HT-29 (cell line): ENCODE measurements around the gene DPF3. TPM values are rescaled to one million over a fixed set of nuclear protein-coding genes. Genes with fewer than 3 reads are reported as not detected.

ENCODE experiments used
- DNase-seq: peaks from one replicate; pipeline ENCODE4 v3.0.0-alpha.2; 2015; ENCODE audit warnings: low spot score
- total RNA-seq: library from RNA; depleted of rRNA; stranded (reverse); fragments of >200 nt; shearing (Covaris generic); gene quantifications from 2 replicates; pipeline ENCODE4 v1.2.3, GENCODE V29; 2014

DPF3 gene
- total RNA-seq, 1 experiment from 2014 or later = not detected

- no peak for DNase-seq
These were observed 276.4 kb downstream of the DPF3 start for GRCh38 chr14:72617391-72618031.

DNA sequence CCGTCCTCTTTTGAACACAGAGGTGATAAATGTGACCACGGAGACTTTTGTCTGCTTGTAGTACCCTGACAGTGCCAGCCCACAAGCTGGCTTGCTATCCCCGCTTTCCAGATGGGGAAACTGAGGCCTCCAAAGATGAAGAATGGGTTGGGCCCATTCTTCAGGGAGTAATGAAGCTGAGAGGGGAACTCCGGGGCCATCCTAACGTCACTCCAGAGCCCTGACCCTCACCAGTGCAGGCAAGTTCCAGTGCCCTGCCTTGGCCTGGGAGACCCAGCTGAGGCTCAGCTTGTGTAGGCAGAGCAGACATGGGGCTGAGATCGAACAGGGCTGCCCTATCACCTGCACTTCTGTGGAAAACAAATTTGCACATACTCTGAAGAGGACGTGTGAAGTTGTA is 277.1 kb downstream of the DPF3 start:
- no peak for DNase-seq

DNA sequence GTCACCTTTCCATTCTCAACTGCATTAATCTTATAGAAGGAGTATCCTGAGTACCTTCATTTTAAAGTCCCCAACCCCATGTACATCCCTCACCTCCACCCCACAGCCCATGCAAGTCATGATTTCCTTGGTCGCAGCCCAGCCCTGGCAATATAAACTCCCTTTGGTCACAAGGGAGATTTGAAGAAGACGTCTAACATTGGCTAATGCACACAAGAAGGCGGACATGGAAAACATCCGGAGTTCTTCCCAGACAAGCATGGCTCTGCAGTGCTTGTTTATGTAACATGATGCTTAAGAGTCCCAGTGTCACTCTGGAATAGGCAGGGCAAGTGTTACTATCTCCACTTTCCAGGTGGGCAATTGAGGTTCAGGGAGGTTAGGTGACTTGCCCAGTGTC is 277.6 kb downstream of the DPF3 start:
- DNase-seq = no peak

- DNase-seq = no peak
These were observed 278.3 kb downstream of the DPF3 start for GRCh38 chr14:72615451-72616121.

DNA sequence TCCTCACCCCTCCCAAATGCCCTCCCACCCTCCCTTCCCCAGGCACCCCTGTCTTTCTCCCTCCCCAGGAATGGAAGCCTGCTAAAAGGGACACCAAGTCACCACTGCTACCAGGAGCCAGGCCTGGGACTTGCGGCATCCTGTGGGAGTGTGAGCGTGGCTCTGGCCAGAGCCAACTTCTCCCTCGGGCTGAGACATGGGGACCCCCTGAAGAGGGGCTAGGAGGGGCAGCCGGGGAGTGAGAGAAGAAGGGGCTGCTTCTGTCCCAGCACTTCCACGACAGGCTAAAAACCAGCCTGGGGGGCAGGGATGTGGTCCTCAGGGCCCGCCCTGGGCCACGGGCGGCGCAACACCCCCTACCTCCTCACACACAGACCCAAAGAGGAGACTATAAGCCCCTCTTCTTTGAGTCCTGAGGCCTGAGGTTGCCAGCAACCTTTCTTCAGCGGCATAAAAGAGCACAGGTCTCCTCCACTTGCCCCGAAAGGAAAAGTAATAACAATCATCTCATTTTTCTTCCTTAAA is 278.9 kb downstream of the DPF3 start:
- DNase-seq = no peak

GRCh38 chr14:72614365-72614764 is 279.5 kb downstream of the DPF3 start:
- no peak for DNase-seq

DNA sequence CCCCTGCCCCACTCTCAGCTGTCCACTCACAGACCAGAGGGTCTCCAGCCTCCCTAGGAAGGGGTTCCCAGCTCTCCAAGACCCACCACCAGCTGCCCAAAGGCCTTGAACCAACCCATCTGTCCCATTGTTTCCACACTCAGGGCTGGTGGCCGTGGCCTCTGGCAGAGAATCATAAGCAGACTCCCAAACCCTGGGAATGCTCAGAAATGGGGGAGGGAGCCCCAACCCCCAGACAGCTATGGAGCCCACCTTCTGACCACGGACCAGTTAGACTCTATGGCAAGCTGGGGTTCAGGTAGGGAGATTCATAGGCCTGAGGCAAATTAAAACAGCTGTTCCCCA is 280.0 kb downstream of the DPF3 start:
- DNase-seq = no peak

DNA sequence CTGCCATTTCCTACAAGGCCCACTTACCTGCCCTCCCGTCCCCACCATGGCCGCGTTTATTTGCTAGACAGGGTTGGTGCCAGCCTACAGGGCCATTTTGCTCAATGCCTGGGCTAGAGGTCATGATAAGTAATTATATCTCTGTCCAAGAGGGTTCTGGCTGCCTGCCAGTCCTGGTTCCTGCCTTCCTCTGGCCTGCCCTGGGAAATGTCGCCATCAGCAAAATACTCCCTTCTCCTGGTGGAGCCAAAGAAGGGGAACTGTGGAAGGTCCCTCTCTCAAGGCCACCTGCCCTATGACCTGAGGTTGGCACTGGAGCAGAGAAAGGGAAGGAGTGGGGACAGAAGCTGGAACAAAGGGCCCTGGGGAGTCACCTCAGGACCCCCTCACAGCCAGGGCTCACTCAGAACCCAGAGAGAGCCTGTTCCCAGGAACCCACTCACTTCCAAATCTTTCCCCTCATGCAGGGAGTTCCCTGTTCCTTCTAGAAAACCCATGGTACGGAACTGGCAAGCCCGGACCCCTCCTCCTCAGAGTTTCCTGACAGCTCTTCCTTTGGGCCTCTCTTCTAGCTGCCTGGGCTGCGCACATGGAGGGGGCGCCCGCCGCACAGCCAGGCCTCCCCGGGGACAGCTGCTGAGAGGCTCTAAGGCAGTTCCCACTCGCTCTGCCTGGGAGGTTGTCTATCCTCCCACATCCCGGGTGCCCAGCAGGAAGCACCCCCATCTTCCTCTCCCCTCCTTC is 280.5 kb downstream of the DPF3 start:
- no peak for DNase-seq

- DNase-seq = no peak
These were observed 281.9 kb downstream of the DPF3 start for GRCh38 chr14:72612041-72612440.

- DNase-seq = no peak
These were observed 282.4 kb downstream of the DPF3 start for GRCh38 chr14:72611506-72611905.

- DNase-seq = no peak
These were observed 283.1 kb downstream of the DPF3 start for GRCh38 chr14:72610831-72611200.

DNA sequence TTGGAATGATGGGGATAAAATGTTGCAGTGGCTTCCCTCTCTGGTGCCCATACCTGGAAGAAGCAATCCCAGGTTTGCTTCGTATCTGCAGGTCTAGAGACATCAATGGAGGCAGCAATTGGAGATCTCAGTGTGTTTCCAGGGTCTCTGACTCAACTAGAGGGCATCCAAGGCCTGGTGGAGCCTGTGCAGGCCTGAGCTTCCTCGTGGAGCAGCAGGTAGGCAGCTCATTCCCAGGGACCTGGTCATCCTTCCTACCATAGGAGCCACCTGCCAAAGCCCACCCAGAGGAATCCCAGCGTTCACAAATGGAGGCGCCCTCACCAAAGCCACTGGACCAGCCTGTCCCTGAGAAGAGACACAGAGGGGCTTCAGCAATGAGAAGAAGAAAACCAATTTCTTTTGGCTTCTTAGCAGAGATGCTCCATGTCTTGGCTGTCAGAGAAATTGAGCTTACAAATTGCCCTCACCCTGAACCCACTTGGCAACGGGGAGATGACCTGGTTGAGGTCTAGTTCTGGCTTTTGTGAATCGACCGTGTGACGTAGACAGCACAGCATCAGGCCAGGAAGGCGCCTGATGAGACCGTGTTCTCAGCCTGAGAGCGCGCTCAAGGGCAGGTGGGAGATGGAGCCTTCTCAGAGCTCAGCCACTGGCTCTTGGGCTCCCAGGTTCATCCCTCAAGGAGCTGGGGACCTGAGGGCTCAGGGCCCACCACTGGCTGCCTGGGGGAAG is 283.6 kb downstream of the DPF3 start:
- no peak for DNase-seq

DNA sequence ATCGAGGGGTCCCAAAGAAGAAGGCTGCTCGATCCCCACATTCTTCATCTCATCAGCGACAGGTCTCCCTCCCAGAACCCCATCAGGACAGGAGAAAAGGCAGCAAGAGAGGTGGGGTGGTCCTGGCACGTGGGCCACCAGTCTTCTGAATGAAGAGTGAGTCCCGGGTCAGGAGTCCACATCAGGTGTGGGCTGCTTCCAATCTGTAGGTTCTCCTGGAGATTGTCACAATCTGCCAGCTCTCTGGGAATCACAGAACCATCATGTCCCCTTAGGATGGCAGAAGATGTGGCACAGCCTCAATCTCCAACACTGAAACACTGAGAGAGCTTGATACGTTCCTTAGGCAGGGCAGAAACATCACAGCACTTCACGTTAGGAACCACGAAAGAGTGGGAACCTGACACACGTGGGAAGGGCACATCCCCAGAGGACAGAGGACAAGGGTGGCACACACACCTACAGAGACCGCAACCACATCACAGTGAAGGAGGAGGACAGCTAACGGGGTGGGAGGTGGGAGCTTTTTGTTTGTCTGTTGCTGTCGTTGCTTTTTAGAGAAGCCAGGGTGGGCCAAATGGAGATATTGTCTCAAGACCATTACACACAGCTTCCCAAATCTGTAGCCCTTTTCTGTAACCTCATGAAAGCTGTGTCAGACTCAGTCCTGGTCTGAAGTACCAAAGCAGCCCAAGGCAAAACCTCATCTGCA is 284.5 kb downstream of the DPF3 start:
- DNase-seq = no peak

GRCh38 chr14:72608391-72609204 is 285.3 kb downstream of the DPF3 start:
- no peak for DNase-seq

DNA sequence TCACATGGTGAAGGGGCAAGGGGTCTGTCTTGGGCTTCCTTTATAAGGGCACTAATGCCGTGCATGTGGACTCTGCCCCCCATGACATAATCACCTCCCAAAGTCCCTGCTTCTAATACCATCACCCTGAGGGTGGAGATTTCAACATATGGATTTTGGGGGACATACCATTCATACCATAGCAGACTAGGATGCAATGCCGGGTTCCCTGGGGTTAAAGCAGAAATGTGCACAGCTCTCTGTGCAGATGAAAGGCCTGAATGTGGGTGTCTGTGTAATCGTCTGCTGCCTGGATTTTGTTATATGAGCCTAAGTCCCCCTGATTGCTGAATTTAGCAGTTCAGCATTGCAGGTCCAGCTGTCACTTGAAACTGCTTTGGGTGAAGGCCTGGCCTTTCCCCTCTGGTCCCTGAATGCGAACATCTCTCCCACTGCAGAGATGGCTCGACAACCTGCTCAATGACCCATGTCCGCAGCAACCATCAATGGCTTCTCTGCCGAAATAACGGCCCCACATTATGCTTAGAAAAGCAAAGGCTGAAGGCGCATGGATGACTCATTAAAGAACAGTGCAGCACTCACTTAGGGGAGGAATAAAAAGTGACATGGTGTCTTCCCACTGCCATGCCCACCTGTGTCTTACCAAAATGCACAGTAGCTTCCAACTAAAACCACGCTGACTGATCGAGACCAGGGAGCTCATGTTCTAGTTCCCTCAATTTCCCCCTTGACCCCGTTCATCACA is 286.3 kb downstream of the DPF3 start:
- no peak for DNase-seq

DNA sequence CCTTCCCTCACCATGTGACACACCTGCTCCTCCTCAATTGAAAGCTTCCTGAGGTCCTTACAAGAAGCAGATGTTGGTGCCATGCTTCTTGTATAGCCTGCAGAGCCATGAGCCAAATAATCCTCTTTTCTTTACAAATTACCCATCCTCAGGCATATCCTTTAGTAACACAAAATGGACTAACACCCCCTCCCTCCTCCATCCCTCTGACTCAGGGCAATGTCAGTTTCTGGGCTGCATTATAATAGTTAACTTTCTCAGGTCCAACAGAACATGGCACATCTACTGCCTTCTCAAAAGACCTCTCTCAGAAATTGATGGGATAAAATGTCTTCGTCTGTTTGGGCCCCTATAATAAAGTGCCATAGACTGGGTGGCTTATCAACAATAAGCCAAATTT is 287.0 kb downstream of the DPF3 start:
- DNase-seq = no peak

DNA sequence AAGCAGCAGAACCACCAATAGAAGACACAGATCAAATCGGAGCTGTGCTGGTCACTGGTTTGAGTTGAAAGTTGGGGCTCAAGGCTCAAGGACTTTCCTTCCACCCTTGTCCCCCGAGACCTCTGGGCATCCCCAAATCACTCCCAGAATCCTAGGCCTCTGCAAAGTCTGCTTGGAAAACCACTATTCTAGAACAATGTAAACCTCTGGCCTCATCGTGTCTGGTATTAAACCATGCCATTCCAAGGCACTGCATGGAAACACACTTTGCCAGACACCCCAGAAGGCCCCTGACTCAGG is 288.0 kb downstream of the DPF3 start:
- DNase-seq = no peak

GRCh38 chr14:72605096-72605920 is 288.6 kb downstream of the DPF3 start:
- DNase-seq = no peak

DNA sequence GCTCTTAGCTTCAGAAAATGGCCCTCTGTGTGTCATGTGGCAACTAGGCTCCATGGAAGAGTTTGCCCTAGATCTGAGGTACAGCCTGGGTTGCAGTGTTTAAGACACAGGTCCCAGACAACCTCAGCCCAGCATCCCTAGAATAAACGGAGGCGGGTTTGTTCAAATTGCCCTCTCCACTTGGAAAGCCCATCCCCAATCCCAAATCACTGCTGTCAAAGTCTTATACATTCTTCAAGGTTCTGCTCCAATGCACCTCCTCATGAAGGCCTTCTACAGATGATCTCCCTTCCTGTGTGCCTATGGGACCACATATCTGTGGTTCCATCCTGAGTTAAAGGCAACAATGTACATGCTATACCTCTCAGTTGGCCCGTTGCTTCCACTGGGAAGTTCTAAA is 289.8 kb downstream of the DPF3 start:
- no peak for DNase-seq
